ENCODE results near the gene GPSM1. TPM values are rescaled to one million over a fixed set of nuclear protein-coding genes. Genes with fewer than 3 reads are reported as not detected.

GPSM1 gene
- total RNA-seq, 1 donor, result 39.1 TPM

DNA sequence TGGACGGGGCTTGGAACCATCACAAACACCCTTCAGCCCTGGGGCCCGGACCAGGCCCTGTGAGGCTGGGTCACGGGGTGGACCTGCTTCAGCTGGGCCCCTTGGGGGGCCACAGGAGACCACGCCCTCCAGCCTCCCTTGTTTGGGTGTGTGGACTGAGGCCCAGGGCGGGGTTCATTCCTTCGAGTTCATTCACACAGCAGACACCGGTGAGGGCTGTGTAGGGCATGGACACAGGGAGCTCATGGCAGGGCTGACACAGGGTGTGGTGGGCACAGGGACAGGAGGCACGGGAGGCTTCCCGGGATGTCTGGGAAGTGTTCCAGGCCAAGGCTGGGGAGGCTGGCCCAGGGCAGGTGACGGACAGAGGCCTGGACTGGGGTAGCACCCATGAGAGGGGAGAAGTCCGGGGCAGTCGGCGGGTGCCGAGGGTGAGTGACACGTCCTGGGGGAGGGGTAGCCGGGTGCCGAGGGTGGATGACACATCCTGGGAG is 27.3 kb downstream of the GPSM1 start:
- Histone ChIP-seq H3K36me3 (ENCODE audit: insufficient read depth, low read length) (peaks cover 22% of the 10 kb centered on the region), H3K27ac (ENCODE audit: low read depth, low read length) (peak overlapping the region; percentile 33)

DNA sequence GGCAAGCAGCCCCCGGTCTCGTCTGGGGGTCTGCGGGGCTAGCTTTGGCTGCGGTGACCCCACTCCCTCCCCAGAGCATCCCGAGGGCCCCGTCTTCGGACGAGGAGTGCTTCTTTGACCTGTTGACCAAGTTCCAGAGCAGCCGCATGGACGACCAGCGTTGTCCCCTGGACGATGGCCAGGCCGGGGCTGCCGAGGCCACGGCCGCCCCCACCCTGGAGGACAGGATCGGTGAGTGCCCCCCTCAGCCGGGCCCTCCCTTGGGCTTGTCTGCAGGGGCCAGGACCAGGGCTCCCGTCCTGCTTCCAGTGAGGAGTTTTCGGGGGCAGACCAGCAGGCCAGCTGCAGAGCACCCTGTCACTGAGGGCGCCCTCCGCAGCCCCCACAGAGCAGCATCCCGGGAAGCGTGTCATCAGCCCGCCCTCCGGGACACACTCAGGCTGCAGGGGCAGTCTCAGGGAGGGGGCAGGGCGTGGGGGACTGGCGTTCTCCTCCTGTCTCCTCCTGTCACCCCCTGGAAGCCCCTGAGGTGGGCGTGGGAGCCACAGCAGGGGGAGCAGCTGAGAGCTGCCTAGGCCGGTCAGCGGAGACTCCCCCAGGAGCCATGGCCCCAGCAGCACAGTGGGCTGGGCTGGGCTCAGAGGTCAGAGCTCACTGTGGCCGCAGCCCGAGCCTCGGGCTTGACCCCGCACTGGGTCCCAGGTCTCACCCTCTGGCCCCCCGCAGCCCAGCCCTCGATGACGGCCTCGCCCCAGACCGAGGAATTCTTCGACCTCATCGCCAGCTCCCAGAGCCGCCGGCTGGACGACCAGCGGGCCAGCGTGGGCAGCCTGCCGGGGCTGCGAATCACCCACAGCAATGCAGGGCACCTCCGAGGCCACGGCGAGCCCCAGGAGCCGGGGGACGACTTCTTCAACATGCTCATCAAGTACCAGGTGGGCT is 28.5 kb downstream of the GPSM1 start:
- no peaks in the 10 kb centered on the region for H3K79me2 ChIP-seq (ENCODE audit: insufficient read depth, low read length)
- H3K4me3 ChIP-seq (ENCODE audit: insufficient read depth, low read length), result no peak overlapping the region
- DNase-seq (ENCODE audit: insufficient read length, low spot score, missing footprints), result no peak
- peaks cover 8% of the 10 kb centered on the region for H3K4me1 ChIP-seq (ENCODE audit: insufficient read depth, low read length)
- H3K27ac ChIP-seq (ENCODE audit: low read depth, low read length), result no peak overlapping the region
- H2AFZ ChIP-seq (ENCODE audit: low read length), result no peak overlapping the region
- peaks cover 34% of the 10 kb centered on the region for H4K20me1 ChIP-seq (ENCODE audit: insufficient read depth, low read length)
- TF ChIP-seq, protein P1, sequence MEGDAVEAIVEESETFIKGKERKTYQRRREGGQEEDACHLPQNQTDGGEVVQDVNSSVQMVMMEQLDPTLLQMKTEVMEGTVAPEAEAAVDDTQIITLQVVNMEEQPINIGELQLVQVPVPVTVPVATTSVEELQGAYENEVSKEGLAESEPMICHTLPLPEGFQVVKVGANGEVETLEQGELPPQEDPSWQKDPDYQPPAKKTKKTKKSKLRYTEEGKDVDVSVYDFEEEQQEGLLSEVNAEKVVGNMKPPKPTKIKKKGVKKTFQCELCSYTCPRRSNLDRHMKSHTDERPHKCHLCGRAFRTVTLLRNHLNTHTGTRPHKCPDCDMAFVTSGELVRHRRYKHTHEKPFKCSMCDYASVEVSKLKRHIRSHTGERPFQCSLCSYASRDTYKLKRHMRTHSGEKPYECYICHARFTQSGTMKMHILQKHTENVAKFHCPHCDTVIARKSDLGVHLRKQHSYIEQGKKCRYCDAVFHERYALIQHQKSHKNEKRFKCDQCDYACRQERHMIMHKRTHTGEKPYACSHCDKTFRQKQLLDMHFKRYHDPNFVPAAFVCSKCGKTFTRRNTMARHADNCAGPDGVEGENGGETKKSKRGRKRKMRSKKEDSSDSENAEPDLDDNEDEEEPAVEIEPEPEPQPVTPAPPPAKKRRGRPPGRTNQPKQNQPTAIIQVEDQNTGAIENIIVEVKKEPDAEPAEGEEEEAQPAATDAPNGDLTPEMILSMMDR (IDR thresholded peaks at IDR 0.05; ENCODE audit: extremely low read depth, low read depth, low read length), result no peak
- H3K27me3 ChIP-seq (ENCODE audit: insufficient read depth, low read length), result no peaks in the 10 kb centered on the region
- no peaks in the 10 kb centered on the region for H3K9me3 ChIP-seq (ENCODE audit: low read depth, low read length)
- peaks cover 20% of the 10 kb centered on the region for H3K36me3 ChIP-seq (ENCODE audit: insufficient read depth, low read length)
- H3K4me2 ChIP-seq (ENCODE audit: insufficient read depth, low read length), result no peak overlapping the region

More for the DNA sequence above, 27.3 kb downstream of the GPSM1 start:
- TF ChIP-seq, protein P1 (IDR thresholded peaks at IDR 0.05; ENCODE audit: extremely low read depth, low read depth, low read length), result no peak
- peaks cover 3% of the 10 kb centered on the region for H3K4me1 ChIP-seq (ENCODE audit: insufficient read depth, low read length)
- H2AFZ ChIP-seq (ENCODE audit: low read length), result no peak overlapping the region
- no peaks in the 10 kb centered on the region for H3K9me3 ChIP-seq (ENCODE audit: low read depth, low read length)
- no peaks in the 10 kb centered on the region for H3K79me2 ChIP-seq (ENCODE audit: insufficient read depth, low read length)
- H3K27me3 ChIP-seq (ENCODE audit: insufficient read depth, low read length), result no peaks in the 10 kb centered on the region
- peak; percentile 98 for DNase-seq (ENCODE audit: insufficient read length, low spot score, missing footprints)
- H3K4me3 ChIP-seq (ENCODE audit: insufficient read depth, low read length), result no peak overlapping the region
- peaks cover 34% of the 10 kb centered on the region for H4K20me1 ChIP-seq (ENCODE audit: insufficient read depth, low read length)
- no peak overlapping the region for H3K4me2 ChIP-seq (ENCODE audit: insufficient read depth, low read length)

DNA sequence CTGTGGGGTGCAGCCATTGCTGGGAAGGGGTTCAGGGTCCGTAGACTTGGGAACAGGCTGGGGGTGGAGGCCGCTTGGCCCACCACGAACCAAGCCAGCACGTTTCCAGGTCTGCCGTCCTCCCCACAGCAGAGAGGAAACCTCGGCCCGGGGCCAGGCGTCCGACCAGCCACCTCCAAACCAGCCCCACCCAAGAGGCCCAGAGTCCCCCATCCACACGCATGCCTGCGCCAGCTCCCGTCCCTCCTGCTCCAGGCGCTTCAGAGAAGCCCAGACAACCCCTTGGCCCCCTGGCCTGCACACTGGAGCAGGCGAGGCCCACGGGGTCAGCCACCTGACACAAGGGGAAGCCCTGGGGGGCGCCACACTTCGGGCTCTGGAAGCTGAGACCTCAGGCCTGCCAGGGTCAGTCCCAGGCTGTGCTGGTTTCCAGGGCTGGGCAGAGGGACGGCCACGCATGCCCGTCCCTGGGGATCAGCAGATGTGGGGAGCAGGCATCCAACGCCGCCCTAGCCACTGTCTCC is 29.9 kb downstream of the GPSM1 start:
- H3K27ac ChIP-seq (ENCODE audit: low read depth, low read length), result no peak overlapping the region
- peaks cover 31% of the 10 kb centered on the region for H4K20me1 ChIP-seq (ENCODE audit: insufficient read depth, low read length)
- H3K79me2 ChIP-seq (ENCODE audit: insufficient read depth, low read length), result no peaks in the 10 kb centered on the region
- DNase-seq (ENCODE audit: insufficient read length, low spot score, missing footprints), result no peak
- H3K27me3 ChIP-seq (ENCODE audit: insufficient read depth, low read length), result no peaks in the 10 kb centered on the region
- peaks cover 15% of the 10 kb centered on the region for H3K4me1 ChIP-seq (ENCODE audit: insufficient read depth, low read length)
- H2AFZ ChIP-seq (ENCODE audit: low read length), result no peak overlapping the region
- no peak overlapping the region for H3K4me2 ChIP-seq (ENCODE audit: insufficient read depth, low read length)
- peaks cover 20% of the 10 kb centered on the region for H3K36me3 ChIP-seq (ENCODE audit: insufficient read depth, low read length)
- TF ChIP-seq, protein P1 (IDR thresholded peaks at IDR 0.05; ENCODE audit: extremely low read depth, low read depth, low read length), result no peak
- no peak overlapping the region for H3K4me3 ChIP-seq (ENCODE audit: insufficient read depth, low read length)
- H3K9me3 ChIP-seq (ENCODE audit: low read depth, low read length), result no peaks in the 10 kb centered on the region

DNA sequence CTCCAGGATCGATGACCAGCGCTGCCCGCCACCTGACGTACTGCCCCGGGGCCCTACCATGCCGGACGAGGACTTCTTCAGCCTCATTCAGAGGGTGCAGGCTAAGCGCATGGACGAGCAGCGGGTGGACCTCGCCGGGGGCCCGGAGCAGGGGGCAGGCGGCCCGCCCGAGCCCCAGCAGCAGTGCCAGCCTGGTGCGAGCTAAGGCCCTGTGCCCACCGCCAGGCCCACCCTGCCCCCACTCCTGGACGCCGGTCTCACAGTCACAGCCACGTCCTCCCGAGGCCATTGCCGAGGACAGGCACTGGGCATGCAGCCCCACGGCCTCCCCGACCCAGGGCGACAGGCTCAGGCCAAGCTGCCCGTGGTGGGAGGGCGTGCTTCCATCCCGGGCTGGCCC is 30.7 kb downstream of the GPSM1 start:
- Histone ChIP-seq H3K9me3 (ENCODE audit: low read depth, low read length) (no peaks in the 10 kb centered on the region), H3K4me2 (ENCODE audit: insufficient read depth, low read length) (no peak overlapping the region), H3K27me3 (ENCODE audit: insufficient read depth, low read length) (no peaks in the 10 kb centered on the region), H3K27ac (ENCODE audit: low read depth, low read length) (no peak overlapping the region), H3K4me3 (ENCODE audit: insufficient read depth, low read length) (no peak overlapping the region), H4K20me1 (ENCODE audit: insufficient read depth, low read length) (peaks cover 24% of the 10 kb centered on the region), H3K36me3 (ENCODE audit: insufficient read depth, low read length) (peaks cover 20% of the 10 kb centered on the region), H3K79me2 (ENCODE audit: insufficient read depth, low read length) (no peaks in the 10 kb centered on the region), H2AFZ (ENCODE audit: low read length) (no peak overlapping the region), H3K4me1 (ENCODE audit: insufficient read depth, low read length) (peaks cover 22% of the 10 kb centered on the region)
- TF ChIP-seq, protein P1 (IDR thresholded peaks at IDR 0.05; ENCODE audit: extremely low read depth, low read depth, low read length), result no peak
- no peak for DNase-seq (ENCODE audit: insufficient read length, low spot score, missing footprints)
